Cardiac ventricle fibroblast (primary cell): ENCODE measurements around the gene FAM149A. TPM values are rescaled to one million over a fixed set of nuclear protein-coding genes. Genes with fewer than 3 reads are reported as not detected.

Source experiments
- total RNA-seq: library from RNA; depleted of rRNA; stranded (reverse); fragments of >200 nt; gene quantifications from 2 replicates; pipeline ENCODE4 v1.2.3, GENCODE V29; 2015

FAM149A gene
- 8.2 and 9.7 TPM in 2 replicates for total RNA-seq

GRCh38 chr4:186104114-186104889 is at the start of gene FAM149A:
Gene FAM149A, plus strand, starts transcription at chr4:186104704.

GRCh38 chr4:186068581-186069348 is 35.7 kb upstream of the FAM149A start, which contains the start of gene TLR3:
Gene TLR3, plus strand, starts transcription at chr4:186069156. Its CDS starts 7,464 bp downstream, at chr4:186076620.

GRCh38 chr4:186191200-186192065 is 86.9 kb downstream of the FAM149A start, which contains the start of gene CYP4V2:
Gene CYP4V2, plus strand, starts transcription at chr4:186191567. Its CDS starts 257 bp downstream, at chr4:186191824.

Other genes with a start within 250 kb of the FAM149A start
- gene TLR3, start 35.5 kb upstream of the FAM149A start, total RNA-seq: 8.4 and 9.8 TPM in 2 replicates
- 16.9 and 26.0 TPM in 2 replicates for gene CYP4V2, start 86.9 kb downstream of the FAM149A start, total RNA-seq
- gene KLKB1, start 122.8 kb downstream of the FAM149A start, total RNA-seq: 0.24 and 0.31 TPM in 2 replicates
- not detected in 2 replicates for gene F11, start 161.5 kb downstream of the FAM149A start, total RNA-seq